Activated CD4-positive, alpha-beta T cell treated with anti-CD3 and anti-CD28 coated beads, Interleukin-2, amount 50 U/mL, for 48 hours (primary cell): ENCODE measurements around the gene MED13.
"Not testable (repeated sequence)": the region's sequence is repeated elsewhere in the genome, so short reads cannot be mapped to it uniquely, and the experiment has no call there.

ENCODE experiments used
- DNase-seq, 2 experiments: peaks; one replicate each; pipeline ENCODE4 v3.0.0-alpha.2; 2020

Gene MED13

GRCh38 chr17:62085511-62086408 lies 20.7 kb upstream of the MED13 start:
- peak; percentile 22 to 25 for DNase-seq

GRCh38 chr17:62084585-62084984 lies 19.5 kb upstream of the MED13 start:
- no peak for DNase-seq

- no peak for DNase-seq
Observed at GRCh38 chr17:62083651-62084050, 18.6 kb upstream of the MED13 start.

- no peak for DNase-seq
Observed at GRCh38 chr17:62080647-62081046, 15.6 kb upstream of the MED13 start.

- DNase-seq: no peak
Observed at GRCh38 chr17:62078009-62078408, 12.9 kb upstream of the MED13 start.

GRCh38 chr17:62076864-62077788 lies 12.0 kb upstream of the MED13 start:
- no peak for DNase-seq

- DNase-seq: peak in 1 of 2 experiments; percentile 14
Observed at GRCh38 chr17:62075308-62075815, 10.3 kb upstream of the MED13 start.

GRCh38 chr17:62073993-62074392 lies 8.9 kb upstream of the MED13 start:
- DNase-seq: no peak

- not testable (repeated sequence) for DNase-seq
Observed at GRCh38 chr17:62072855-62073254, 7.8 kb upstream of the MED13 start.

GRCh38 chr17:62070900-62071299 lies 5.8 kb upstream of the MED13 start:
- DNase-seq: no peak

- no peak for DNase-seq
Observed at GRCh38 chr17:62067165-62068145, 2.4 kb upstream of the MED13 start.

- DNase-seq: peak; percentile 98 to 99
Observed at GRCh38 chr17:62065611-62066468, 762 bp upstream of the MED13 start.

GRCh38 chr17:62064029-62064790 lies 868 bp downstream of the MED13 start:
- DNase-seq: no peak

- DNase-seq: no peak
Observed at GRCh38 chr17:62062944-62063343, 2.1 kb downstream of the MED13 start.

GRCh38 chr17:62062302-62062701 lies 2.8 kb downstream of the MED13 start:
- DNase-seq: no peak

- DNase-seq: no peak
Observed at GRCh38 chr17:62059414-62059813, 5.7 kb downstream of the MED13 start.

- DNase-seq: no peak
Observed at GRCh38 chr17:62058611-62059010, 6.5 kb downstream of the MED13 start.

GRCh38 chr17:62057696-62058095 lies 7.4 kb downstream of the MED13 start:
- no peak for DNase-seq

- no peak for DNase-seq
Observed at GRCh38 chr17:62052765-62053338, 12.2 kb downstream of the MED13 start.

- no peak for DNase-seq
Observed at GRCh38 chr17:62051053-62051452, 14.0 kb downstream of the MED13 start.
